IMR-90 (cell line): Measurements from ENCODE around the gene LRIT2. TPM values are rescaled to one million over a fixed set of nuclear protein-coding genes. Genes with fewer than 3 reads are reported as not detected.

ENCODE experiments used
- ATAC-seq: fragments of 200-7000 bp; cut with Tn5 transposase; 2 replicates; pipeline ENCODE4 v1.9.1; 2020; ENCODE audit warnings: low read depth, mild to moderate bottlenecking, moderate library complexity
- BruUV-seq: library from RNA; stranded (reverse); fragments of 400-500 nt; replicated peaks from 2 replicates; lab custom pipeline; 2021; lab: Mats Ljungman, UMichigan
- CTCF ChIA-PET: fragments of 300-600 bp; formaldehyde crosslinking; extraction: SDS; loops from one replicate; lab custom pipeline; 2021; ENCODE audit warnings: antibody characterized with exemption; lab: Yijun Ruan, JAX
- POLR2A ChIA-PET: fragments of 300-600 bp; sonication (Branson Sonifier 250); formaldehyde crosslinking; loops from one replicate; lab custom pipeline; 2022; ENCODE audit warnings: antibody characterized with exemption; ENCODE audit not compliant: unreplicated experiment; lab: Charles Lee
- DNase-seq: peaks from one replicate; pipeline ENCODE4 v3.0.0; 2013
- H2AFZ ChIP-seq: replicated peaks from 2 replicates; pipeline ENCODE3; 2013; ENCODE audit warnings: low read length, mild to moderate bottlenecking; ENCODE audit not compliant: poor library complexity
- H2AK5ac ChIP-seq: 2 replicates; pipeline ENCODE4 v1.6.1; 2013; ENCODE audit warnings: low read depth, low read length, inconsistent platforms
- H2AK9ac ChIP-seq: replicated peaks from 2 replicates; pipeline ENCODE3; 2013; ENCODE audit warnings: mild to moderate bottlenecking, low read depth, low read length, moderate library complexity; ENCODE audit not compliant: poor library complexity
- H2BK120ac ChIP-seq: 2 replicates; pipeline ENCODE4 v1.6.1; 2013; ENCODE audit warnings: low read depth, low read length, inconsistent platforms
- H2BK15ac ChIP-seq: 3 replicates; pipeline ENCODE4 v1.6.1; 2013; ENCODE audit warnings: low read depth, low read length, inconsistent platforms
- H2BK20ac ChIP-seq: 2 replicates; pipeline ENCODE4 v1.6.1; 2013; ENCODE audit warnings: low read depth, mild to moderate bottlenecking, inconsistent platforms, low read length, moderate library complexity
- H2BK5ac ChIP-seq: 2 replicates; pipeline ENCODE4 v1.6.1; 2013; ENCODE audit warnings: mild to moderate bottlenecking, low read depth, low read length, inconsistent platforms; ENCODE audit not compliant: poor library complexity, severe bottlenecking
- H3K14ac ChIP-seq: replicated peaks from 2 replicates; pipeline ENCODE4 v1.6.1; 2013; ENCODE audit warnings: low read depth, low read length, inconsistent platforms
- H3K18ac ChIP-seq: 2 replicates; pipeline ENCODE4 v1.6.1; 2013; ENCODE audit warnings: low read depth, low read length, control low read depth
- H3K23ac ChIP-seq: 2 replicates; pipeline ENCODE4 v1.6.1; 2013; ENCODE audit warnings: low read depth, low read length, inconsistent platforms
- H3K27ac ChIP-seq: 2 replicates; pipeline ENCODE4 v1.5.1; 2013; ENCODE audit warnings: mild to moderate bottlenecking, control low read depth, low read length; ENCODE audit not compliant: insufficient read depth
- H3K27me3 ChIP-seq: 2 replicates; pipeline ENCODE4 v1.6.1; 2013; ENCODE audit warnings: low read length; ENCODE audit not compliant: control insufficient read depth, insufficient read depth
- H3K36me3 ChIP-seq: 2 replicates; pipeline ENCODE4 v1.6.1; 2013; ENCODE audit warnings: low read length, mixed read lengths; ENCODE audit not compliant: control insufficient read depth, insufficient read depth
- H3K4ac ChIP-seq: 2 replicates; pipeline ENCODE4 v1.6.1; 2013; ENCODE audit warnings: low read depth, low read length, inconsistent platforms
- H3K4me1 ChIP-seq: 2 replicates; pipeline ENCODE4 v1.6.1; 2013; ENCODE audit warnings: low read length, mixed read lengths; ENCODE audit not compliant: control insufficient read depth, insufficient read depth
- H3K4me2 ChIP-seq: 2 replicates; pipeline ENCODE4 v1.6.1; 2013; ENCODE audit warnings: low read depth, mild to moderate bottlenecking, control low read depth, low read length, moderate library complexity
- H3K4me3 ChIP-seq: 2 replicates; pipeline ENCODE4 v1.5.1; 2013; ENCODE audit warnings: low read depth, mild to moderate bottlenecking, control low read depth, low read length, moderate library complexity; ENCODE audit not compliant: insufficient read depth
- H3K56ac ChIP-seq: 2 replicates; pipeline ENCODE4 v1.6.1; 2013; ENCODE audit warnings: low read length, inconsistent platforms; ENCODE audit not compliant: insufficient read depth; ENCODE audit errors: extremely low read depth
- H3K79me1 ChIP-seq, 2 experiments: 2 replicates each; pipeline ENCODE4 v1.6.1; 2013; ENCODE audit warnings: low read length in 2 of 2, inconsistent platforms in 1 of 2, low read depth in 1 of 2
- H3K9ac ChIP-seq: 2 replicates; pipeline ENCODE4 v1.6.1; 2013; ENCODE audit warnings: low read depth, low read length, control low read depth
- H3K9me1 ChIP-seq: 2 replicates; pipeline ENCODE4 v1.6.1; 2013; ENCODE audit warnings: low read length, inconsistent platforms; ENCODE audit not compliant: insufficient read depth
- H3K9me3 ChIP-seq: 2 replicates; pipeline ENCODE4 v1.6.1; 2013; ENCODE audit warnings: low read length; ENCODE audit not compliant: control insufficient read depth, insufficient read depth
- H4K20me1 ChIP-seq: 2 replicates; pipeline ENCODE4 v1.6.1; 2013; ENCODE audit warnings: low read length, inconsistent platforms; ENCODE audit not compliant: insufficient read depth
- H4K5ac ChIP-seq: 2 replicates; pipeline ENCODE4 v1.6.1; 2013; ENCODE audit warnings: mild to moderate bottlenecking, low read depth, low read length, control low read depth
- H4K8ac ChIP-seq, 2 experiments: 2 replicates each; pipeline ENCODE4 v1.6.1; 2013; ENCODE audit warnings: low read depth in 2 of 2, low read length in 2 of 2, control low read depth in 1 of 2, inconsistent platforms in 1 of 2
- H4K91ac ChIP-seq: 2 replicates; pipeline ENCODE4 v1.6.1; 2013; ENCODE audit warnings: low read depth, low read length, inconsistent platforms; ENCODE audit not compliant: insufficient read depth
- MAFK ChIP-seq: IDR thresholded peaks from 2 replicates; pipeline ENCODE4 v1.6.1; 2012; ENCODE audit warnings: low read depth, low read length, improper control_type of control experiment
- POLR2A ChIP-seq: IDR thresholded peaks from 2 replicates; pipeline ENCODE4 v1.6.1; 2012; ENCODE audit warnings: mild to moderate bottlenecking, low read depth, low read length
- WGBS, 2 experiments: methylation state at CpG; one replicate each; pipeline versions ENCODE4 v1.1.5 to v1.1.7; 2013; ENCODE audit warnings: missing lambda C conversion rate in 2 of 2; ENCODE audit not compliant: insufficient read length in 1 of 2; ENCODE audit errors: extremely low coverage in 2 of 2; 5-methylcytosine and 5-hydroxymethylcytosine counted together
- dilution Hi-C: fragments of 300-500 bp; cut with HindIII; formaldehyde crosslinking; loops from one replicate; pipeline ENCODE4 v1.14.3; 2018; ENCODE audit warnings: low sequenced_read_pairs; ENCODE audit not compliant: unreplicated experiment
- in situ Hi-C: fragments of 300-500 bp; cut with MboI; formaldehyde crosslinking; loops from 3 replicates; pipeline ENCODE4 v1.14.3; 2019; ENCODE audit warnings: low sequenced_read_pairs, inconsistent platforms, mixed read lengths
- intact Hi-C: fragments of 100-400 bp; cut with micrococcal nuclease; formaldehyde crosslinking; loops from 2 replicates; pipeline ENCODE4 v1.10.0; 2022
- polyA plus RNA-seq, 3 experiments: library from polyadenylated mRNA; depleted of rRNA; stranded (reverse); fragments of >200 nt; gene quantifications; 2 replicates each; pipeline ENCODE4 v1.2.3, GENCODE V29; 2012; ENCODE audit warnings: low replicate concordance in 1 of 3
- total RNA-seq: library from RNA; depleted of rRNA; stranded (reverse); fragments of >200 nt; gene quantifications from 2 replicates; pipeline ENCODE4 v1.2.3, GENCODE V29; 2012

The LRIT2 gene
- total and polyA plus RNA-seq, 2 of the 4 experiments (the other 2 are of a cell fraction) = not detected

DNA sequence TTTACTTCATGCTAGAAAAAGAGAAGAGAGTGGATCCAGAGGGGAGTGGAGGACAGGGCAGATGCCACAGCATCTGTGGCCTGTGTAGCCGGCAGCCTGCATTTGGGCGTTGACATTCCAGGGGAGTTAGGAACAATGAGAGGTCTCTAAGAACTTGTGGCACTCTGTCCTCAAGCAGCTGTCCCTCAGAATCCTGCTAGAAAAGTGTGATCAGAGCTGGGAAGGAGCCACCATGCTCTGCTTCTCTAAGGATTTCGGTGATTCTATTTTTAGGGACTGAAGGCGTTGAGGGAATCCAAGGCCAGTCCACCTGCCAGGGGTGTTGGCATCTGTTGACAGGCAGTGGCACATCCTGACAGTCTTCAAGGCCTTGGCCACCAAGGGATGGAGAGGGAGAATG is 7.6 kb downstream of the LRIT2 start:
- Histone ChIP-seq H3K27ac (no peak overlapping the region), H3K4me1 (no peaks in the 10 kb centered on the region), H4K5ac (no peak overlapping the region), H3K9me1 (no peaks in the 10 kb centered on the region), H3K18ac (no peak overlapping the region), H2AFZ (no peak overlapping the region), H4K20me1 (no peaks in the 10 kb centered on the region), H2AK9ac (no peak overlapping the region), H2BK120ac (no peak overlapping the region), H3K9ac (no peak overlapping the region), H2BK20ac (no peak overlapping the region), H3K4me3 (no peak overlapping the region), H4K91ac (no peak overlapping the region), H2BK5ac (no peak overlapping the region), H3K36me3 (no peaks in the 10 kb centered on the region), H3K56ac (no peak overlapping the region), H3K4me2 (no peak overlapping the region), H2AK5ac (no peak overlapping the region), H3K79me1 (no peaks in the 10 kb centered on the region), H3K14ac (no peak overlapping the region), H2BK15ac (no peak overlapping the region), H3K27me3 (peaks cover 2% of the 10 kb centered on the region), H3K23ac (no peak overlapping the region), H3K4ac (no peak overlapping the region), H4K8ac (no peak overlapping the region), H3K9me3 (no peaks in the 10 kb centered on the region)
- CTCF ChIA-PET = no interaction called here
- intact Hi-C loops = no loop called here
- dilution Hi-C loops = no loop called here
- no TSS peak for BruUV-seq
- no peak for ATAC-seq
- 86% methylated on average over 2 of the region's 4 CpGs; no CpG with 5 or more reads in 1 of the 2 experiments for WGBS, 2 experiments
- POLR2A ChIA-PET = no interaction called here
- TF ChIP-seq MAFK (no peak), POLR2A (no peak)
- in situ Hi-C loops = no loop called here
- DNase-seq = no peak
